ENCODE measurements around the gene USF3.

DNA sequence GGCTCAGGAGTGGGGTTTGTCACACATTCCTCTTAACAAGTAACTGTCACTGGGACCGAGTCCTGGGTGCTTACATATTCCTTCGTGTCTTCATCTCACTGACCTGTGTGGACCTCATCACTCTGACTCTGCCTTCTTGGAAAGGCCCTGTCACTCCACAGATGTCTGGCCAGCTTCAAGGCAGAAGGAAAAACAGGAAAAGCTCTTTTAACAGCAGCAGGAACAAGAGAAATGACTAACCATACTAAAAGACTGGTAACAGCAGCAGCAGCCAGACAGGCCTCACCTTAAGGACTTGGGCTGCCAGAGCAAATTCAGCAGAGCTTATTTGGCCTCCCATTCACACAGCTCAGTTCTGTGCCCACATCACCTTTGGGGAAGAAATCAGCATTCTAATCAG lies 68.1 kb downstream of the USF3 start:
- TF ChIP-seq, protein P1, sequence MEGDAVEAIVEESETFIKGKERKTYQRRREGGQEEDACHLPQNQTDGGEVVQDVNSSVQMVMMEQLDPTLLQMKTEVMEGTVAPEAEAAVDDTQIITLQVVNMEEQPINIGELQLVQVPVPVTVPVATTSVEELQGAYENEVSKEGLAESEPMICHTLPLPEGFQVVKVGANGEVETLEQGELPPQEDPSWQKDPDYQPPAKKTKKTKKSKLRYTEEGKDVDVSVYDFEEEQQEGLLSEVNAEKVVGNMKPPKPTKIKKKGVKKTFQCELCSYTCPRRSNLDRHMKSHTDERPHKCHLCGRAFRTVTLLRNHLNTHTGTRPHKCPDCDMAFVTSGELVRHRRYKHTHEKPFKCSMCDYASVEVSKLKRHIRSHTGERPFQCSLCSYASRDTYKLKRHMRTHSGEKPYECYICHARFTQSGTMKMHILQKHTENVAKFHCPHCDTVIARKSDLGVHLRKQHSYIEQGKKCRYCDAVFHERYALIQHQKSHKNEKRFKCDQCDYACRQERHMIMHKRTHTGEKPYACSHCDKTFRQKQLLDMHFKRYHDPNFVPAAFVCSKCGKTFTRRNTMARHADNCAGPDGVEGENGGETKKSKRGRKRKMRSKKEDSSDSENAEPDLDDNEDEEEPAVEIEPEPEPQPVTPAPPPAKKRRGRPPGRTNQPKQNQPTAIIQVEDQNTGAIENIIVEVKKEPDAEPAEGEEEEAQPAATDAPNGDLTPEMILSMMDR (IDR thresholded peaks at IDR 0.05; ENCODE audit: poor library complexity) = no peak
- TF ChIP-seq EZH2 (IDR thresholded peaks at IDR 0.05; ENCODE audit: borderline replicate concordance) = no peak

Measured in hepatocyte (in vitro differentiated cells).